ENCODE measurements around the gene RXRA. TPM values are rescaled to one million over a fixed set of nuclear protein-coding genes. Genes with fewer than 3 reads are reported as not detected.

RXRA gene
- total and polyA plus RNA-seq, 2 of the 4 experiments (the other 2 are of a cell fraction) = 7.5 to 17.9 TPM

DNA sequence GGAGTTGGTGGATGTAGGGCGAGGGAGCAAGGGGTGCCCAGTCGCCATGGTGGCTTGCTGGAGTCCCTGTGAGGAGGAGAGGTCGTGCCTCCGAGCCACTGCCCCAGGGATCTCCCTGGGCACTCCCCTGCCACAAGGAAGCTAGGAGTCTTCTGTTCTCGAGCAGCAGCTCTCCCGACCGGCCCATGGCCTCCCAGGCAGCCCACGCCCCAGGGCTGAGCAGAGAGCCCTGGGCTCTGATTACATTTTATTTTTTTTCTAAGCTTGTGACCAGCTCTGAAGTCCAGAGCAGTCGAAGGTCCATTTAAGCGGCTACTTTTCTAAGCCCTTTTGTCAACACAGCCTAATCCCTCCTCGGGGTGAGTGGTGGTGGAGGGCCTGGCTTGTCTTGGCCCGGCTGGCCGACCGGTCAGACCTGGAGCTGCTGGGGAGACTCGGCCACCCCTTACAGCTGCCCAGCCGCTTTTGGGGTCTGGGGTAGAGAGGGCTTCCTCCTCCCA is 2.1 kb downstream of the RXRA start:
- Histone ChIP-seq H3K14ac (replicated peaks; ENCODE audit: low read depth, low read length) (peak overlapping the region; percentile 95), H3K79me1 (ENCODE audit: low read depth in 1 of 2, low read length in 2 of 2) (peaks cover 0 to 62% of the 10 kb centered on the region in 2 experiments; a peak in 3 of 4 replicates), H3K56ac (ENCODE audit: extremely low read depth, insufficient read depth, low read length) (peak overlapping the region; percentile 50; the same call in 1 of the 2 replicates), H2BK120ac (ENCODE audit: low read depth, low read length) (peak overlapping the region; percentile 83), H2AK5ac (ENCODE audit: low read depth, low read length) (peak overlapping the region; percentile 25), H2BK5ac (ENCODE audit: low read depth, low read length, poor library complexity, severe bottlenecking) (peak overlapping the region; percentile 73), H3K27me3 (ENCODE audit: control insufficient read depth, insufficient read depth, low read length) (no peaks in the 10 kb centered on the region), H3K18ac (ENCODE audit: low read depth, low read length) (peak overlapping the region; percentile 36), H4K20me1 (ENCODE audit: insufficient read depth, low read length) (peaks cover 65% of the 10 kb centered on the region), H2AK9ac (replicated peaks; ENCODE audit: low read depth, low read length, poor library complexity) (peak overlapping the region; percentile 92), H3K23ac (ENCODE audit: low read depth, low read length) (peak overlapping the region; percentile 90; the same call in 1 of the 2 replicates), H3K9me3 (ENCODE audit: control insufficient read depth, insufficient read depth, low read length) (no peaks in the 10 kb centered on the region), H2BK15ac (ENCODE audit: low read depth, low read length) (no peak overlapping the region), H3K4me2 (ENCODE audit: low read depth, low read length) (peak overlapping the region; percentile 93), H3K4me3 (ENCODE audit: insufficient read depth, low read depth, low read length) (peak overlapping the region; percentile 74), H4K8ac (ENCODE audit: low read depth in 2 of 2, low read length in 2 of 2) (peak overlapping the region in 1 of 2 experiments; percentile 73; a peak in 2 of 4 replicates), H2BK20ac (ENCODE audit: low read depth, low read length) (no peak overlapping the region), H3K4me1 (ENCODE audit: control insufficient read depth, insufficient read depth, low read length) (peaks cover 47% of the 10 kb centered on the region), H3K4ac (ENCODE audit: low read depth, low read length) (peak overlapping the region; percentile 87), H3K9me1 (ENCODE audit: insufficient read depth, low read length) (peaks cover 26% of the 10 kb centered on the region; the same call in 1 of the 2 replicates), H3K36me3 (ENCODE audit: control insufficient read depth, insufficient read depth, low read length) (no peaks in the 10 kb centered on the region), H4K91ac (ENCODE audit: insufficient read depth, low read depth, low read length) (peak overlapping the region; percentile 65), H3K9ac (ENCODE audit: low read depth, low read length) (peak overlapping the region; percentile 75), H4K5ac (ENCODE audit: low read depth, low read length) (peak overlapping the region; percentile 49), H2AFZ (replicated peaks; ENCODE audit: low read length, poor library complexity) (peak overlapping the region; percentile 69), H3K27ac (ENCODE audit: insufficient read depth, low read length) (peak overlapping the region; percentile 84)
- intact Hi-C loops (cut with micrococcal nuclease) = loop anchor here (1.0 to 10.0 kb wide), 3 partner anchors 141 to 264 kb away; partner anchors contain the start of gene BRD3
- in situ Hi-C loops (cut with MboI; ENCODE audit: low sequenced_read_pairs) = no loop called here
- CTCF ChIA-PET = interaction anchor here (0.8 to 1.8 kb wide), 3 partner anchors 115 to 158 kb away, joined by 3 to 8 read pairs (median 3); no protein-coding TSS in a partner anchor
- TF ChIP-seq, protein P1, sequence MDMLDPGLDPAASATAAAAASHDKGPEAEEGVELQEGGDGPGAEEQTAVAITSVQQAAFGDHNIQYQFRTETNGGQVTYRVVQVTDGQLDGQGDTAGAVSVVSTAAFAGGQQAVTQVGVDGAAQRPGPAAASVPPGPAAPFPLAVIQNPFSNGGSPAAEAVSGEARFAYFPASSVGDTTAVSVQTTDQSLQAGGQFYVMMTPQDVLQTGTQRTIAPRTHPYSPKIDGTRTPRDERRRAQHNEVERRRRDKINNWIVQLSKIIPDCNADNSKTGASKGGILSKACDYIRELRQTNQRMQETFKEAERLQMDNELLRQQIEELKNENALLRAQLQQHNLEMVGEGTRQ (IDR thresholded peaks at IDR 0.05; ENCODE audit: low read depth, low read length) = no peak
- TF ChIP-seq CEBPB (IDR thresholded peaks at IDR 0.05; ENCODE audit: low read depth, low read length) (no peak), MAZ (IDR thresholded peaks at IDR 0.05; ENCODE audit: borderline replicate concordance, low read depth, low read length) (no peak), SMC3 (IDR thresholded peaks at IDR 0.05; ENCODE audit: low read depth, low read length) (no peak), CHD1 (IDR thresholded peaks at IDR 0.05; ENCODE audit: low read depth, low read length) (no peak; the same call in 1 of the 2 replicates), BHLHE40 (IDR thresholded peaks at IDR 0.05; ENCODE audit: low read depth, low read length) (no peak), NFE2L2 (IDR thresholded peaks at IDR 0.05; ENCODE audit: low read depth, low read length) (no peak), MXI1 (IDR thresholded peaks at IDR 0.05; ENCODE audit: borderline replicate concordance, low read depth, low read length) (no peak), RAD21 (IDR thresholded peaks at IDR 0.05; ENCODE audit: low read length) (no peak), POLR2A (IDR thresholded peaks at IDR 0.05; ENCODE audit: low read depth, low read length) (no peak), RFX5 (IDR thresholded peaks at IDR 0.05; ENCODE audit: low read depth, low read length) (no peak), MAFK (IDR thresholded peaks at IDR 0.05; ENCODE audit: low read depth, low read length) (no peak)
- TF ChIP-seq, protein P2, sequence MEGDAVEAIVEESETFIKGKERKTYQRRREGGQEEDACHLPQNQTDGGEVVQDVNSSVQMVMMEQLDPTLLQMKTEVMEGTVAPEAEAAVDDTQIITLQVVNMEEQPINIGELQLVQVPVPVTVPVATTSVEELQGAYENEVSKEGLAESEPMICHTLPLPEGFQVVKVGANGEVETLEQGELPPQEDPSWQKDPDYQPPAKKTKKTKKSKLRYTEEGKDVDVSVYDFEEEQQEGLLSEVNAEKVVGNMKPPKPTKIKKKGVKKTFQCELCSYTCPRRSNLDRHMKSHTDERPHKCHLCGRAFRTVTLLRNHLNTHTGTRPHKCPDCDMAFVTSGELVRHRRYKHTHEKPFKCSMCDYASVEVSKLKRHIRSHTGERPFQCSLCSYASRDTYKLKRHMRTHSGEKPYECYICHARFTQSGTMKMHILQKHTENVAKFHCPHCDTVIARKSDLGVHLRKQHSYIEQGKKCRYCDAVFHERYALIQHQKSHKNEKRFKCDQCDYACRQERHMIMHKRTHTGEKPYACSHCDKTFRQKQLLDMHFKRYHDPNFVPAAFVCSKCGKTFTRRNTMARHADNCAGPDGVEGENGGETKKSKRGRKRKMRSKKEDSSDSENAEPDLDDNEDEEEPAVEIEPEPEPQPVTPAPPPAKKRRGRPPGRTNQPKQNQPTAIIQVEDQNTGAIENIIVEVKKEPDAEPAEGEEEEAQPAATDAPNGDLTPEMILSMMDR (conservative IDR thresholded peaks at IDR 0.05; ENCODE audit: low read depth, low read length) = no peak
- BruUV-seq (replicated peaks) = no TSS peak
- 8% methylated on average over 2 of the region's 16 CpGs; no CpG with 5 or more reads in 1 of the 2 experiments for WGBS, 2 experiments (ENCODE audit: extremely low coverage in 2 of 2, insufficient read length in 1 of 2)
- ATAC-seq (ENCODE audit: low read depth) (peak; percentile 16), DNase-seq (peak; percentile 47)
- dilution Hi-C loops (cut with HindIII; ENCODE audit: low sequenced_read_pairs, unreplicated experiment) = no loop called here
- POLR2A ChIA-PET (ENCODE audit: unreplicated experiment) = no interaction called here
